Stimulated activated CD4-positive, alpha-beta T cell treated with anti-CD3 and anti-CD28 coated beads, Interleukin-1b, Interleukin-23, amount 100 ng/mL, for 48 hours (primary cell): ENCODE results near the gene C17orf107.

ENCODE experiments used
- DNase-seq: peaks from one replicate; pipeline ENCODE4 v3.0.0-alpha.2; 2020

Gene C17orf107

DNA sequence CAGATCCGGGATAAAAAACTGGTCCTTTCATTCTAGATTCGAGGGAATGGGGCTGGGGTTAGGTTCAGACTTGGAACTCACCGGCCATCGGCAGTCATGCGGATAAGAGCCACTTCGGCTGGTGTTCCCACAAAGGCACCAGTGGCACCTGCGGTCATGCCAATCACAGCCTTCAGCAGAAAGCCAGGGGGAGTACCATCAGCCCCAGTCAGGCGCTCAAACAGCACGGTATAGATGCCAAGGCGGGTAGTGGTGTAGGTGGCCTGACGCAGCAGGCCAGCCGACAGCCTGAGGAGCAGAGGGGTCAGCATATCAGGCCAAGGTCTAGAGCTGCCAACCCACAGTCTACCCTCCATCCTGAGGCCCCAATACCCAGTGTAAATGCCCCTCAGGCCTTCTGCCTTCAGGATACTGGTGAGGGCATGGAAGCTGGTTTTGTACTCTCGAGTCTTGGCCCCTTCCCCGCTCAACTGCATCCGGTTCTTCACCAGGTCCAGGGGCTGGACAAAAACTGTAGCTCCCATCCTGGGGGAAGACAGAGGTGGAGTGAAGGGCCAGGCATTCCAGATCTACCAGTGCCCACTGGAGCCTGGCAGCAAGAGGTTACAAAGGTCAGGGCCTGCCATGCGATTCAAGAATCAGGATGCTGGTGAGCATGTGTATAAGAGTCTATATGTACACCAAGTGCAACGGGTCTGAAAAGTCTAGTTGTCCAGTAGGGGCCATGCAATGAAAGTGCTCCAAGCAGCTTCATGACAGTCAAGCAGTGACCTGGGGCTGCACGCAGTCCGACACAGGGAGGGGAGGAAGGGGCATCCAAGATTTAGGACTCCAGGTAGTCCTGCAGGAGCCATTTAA lies 39.6 kb downstream of the C17orf107 start:
- DNase-seq, result no peak

DNA sequence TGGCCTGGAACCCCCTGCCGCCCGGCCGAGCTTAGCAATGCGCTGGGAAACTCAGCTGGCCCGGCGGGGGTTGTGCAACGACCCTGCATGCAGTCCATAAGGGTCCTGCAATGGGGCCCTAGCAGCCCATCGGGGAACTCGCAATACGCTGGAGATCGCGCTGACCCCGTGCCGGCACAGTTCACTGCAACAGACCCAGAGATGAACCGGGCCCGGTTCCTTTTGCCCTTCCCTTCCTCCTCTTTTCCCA lies 40.1 kb downstream of the C17orf107 start:
- DNase-seq, result peak; percentile 29

DNA sequence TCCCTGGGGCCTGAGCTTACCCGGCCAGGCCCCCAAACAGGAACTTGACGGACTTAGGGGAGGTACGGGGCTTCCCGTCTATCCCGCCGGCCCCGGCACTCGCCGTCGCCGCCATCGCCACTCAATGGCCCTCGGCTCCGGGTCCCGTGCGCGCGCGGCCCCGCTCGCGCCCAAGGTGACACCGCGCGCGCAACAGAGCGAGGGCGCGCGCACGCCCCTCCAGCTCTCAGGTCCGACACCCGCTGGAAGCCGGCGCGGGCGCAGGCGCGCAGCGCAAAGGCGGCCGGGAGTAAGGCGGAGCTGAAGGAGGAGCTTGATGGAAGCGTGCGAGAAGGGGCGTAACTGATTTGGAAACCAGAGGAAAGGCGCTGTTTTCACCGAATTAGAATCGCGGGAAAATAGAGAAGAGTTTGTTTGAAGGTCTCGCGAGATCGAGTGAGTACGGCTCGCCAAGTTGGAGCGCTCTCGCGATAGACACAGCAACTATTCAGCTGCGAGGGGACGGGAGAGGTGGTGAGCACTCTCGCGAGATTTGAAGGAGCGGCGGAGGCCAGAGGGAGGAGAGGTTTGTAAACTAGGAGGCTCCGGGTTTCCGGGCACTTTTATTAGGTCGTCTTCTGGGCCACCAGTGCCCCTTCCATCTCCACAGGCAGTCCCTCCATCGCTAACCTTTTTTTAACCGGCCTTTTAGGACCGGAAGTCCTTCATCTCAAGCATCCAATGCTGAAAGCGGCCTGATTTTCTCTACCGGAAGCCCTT lies 40.6 kb downstream of the C17orf107 start, which contains the start of the genes RNF167 and SLC25A11:
Gene RNF167, plus strand, starts transcription at position 473 of the 759 bp plus-strand sequence. CDS start 642 bp downstream, outside the sequence.
Gene SLC25A11, minus strand, starts transcription at position 251 of the 759 bp plus-strand sequence. Its CDS starts 136 bp downstream, at position 115.
- peak; percentile 98 for DNase-seq

GRCh38 chr17:4940555-4941318 lies 41.4 kb downstream of the C17orf107 start:
- DNase-seq, result peak; percentile 41

DNA sequence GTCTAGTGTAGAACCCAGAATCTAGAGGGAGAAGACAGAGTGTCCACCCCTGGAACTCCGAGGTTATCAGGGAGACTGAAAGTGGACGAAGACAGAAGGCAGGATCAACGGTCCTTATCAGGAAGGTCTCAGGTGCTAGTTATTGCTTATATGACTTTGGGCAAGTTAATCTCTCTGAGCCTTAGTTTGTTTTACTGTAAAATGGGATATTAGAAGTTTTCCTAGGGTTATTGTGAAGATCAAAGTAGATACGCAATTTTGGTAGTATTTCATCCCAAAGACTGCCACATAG lies 41.9 kb downstream of the C17orf107 start:
- no peak for DNase-seq

- DNase-seq, result no peak
Measured at GRCh38 chr17:4942760-4943508, 43.6 kb downstream of the C17orf107 start.

DNA sequence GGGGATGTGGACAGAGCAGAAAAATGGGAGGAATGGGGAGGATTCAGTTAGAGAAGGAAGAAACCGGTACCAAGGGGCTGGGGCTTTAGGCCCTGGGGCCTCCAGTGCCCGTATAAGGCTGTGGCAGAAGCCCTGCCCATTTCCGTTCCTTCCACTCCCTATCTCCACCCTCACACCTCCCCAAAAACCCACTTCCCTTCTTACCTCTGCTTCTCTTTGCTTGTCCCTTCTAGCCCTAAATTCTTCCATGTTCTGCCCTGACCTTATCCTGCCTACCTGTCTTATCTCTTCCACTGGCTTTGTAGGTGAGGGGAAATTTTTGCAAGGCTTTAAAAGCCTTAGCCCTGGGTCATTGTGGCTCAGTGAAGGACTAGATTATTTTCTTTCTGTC lies 44.8 kb downstream of the C17orf107 start:
- peak; percentile 57 for DNase-seq

DNA sequence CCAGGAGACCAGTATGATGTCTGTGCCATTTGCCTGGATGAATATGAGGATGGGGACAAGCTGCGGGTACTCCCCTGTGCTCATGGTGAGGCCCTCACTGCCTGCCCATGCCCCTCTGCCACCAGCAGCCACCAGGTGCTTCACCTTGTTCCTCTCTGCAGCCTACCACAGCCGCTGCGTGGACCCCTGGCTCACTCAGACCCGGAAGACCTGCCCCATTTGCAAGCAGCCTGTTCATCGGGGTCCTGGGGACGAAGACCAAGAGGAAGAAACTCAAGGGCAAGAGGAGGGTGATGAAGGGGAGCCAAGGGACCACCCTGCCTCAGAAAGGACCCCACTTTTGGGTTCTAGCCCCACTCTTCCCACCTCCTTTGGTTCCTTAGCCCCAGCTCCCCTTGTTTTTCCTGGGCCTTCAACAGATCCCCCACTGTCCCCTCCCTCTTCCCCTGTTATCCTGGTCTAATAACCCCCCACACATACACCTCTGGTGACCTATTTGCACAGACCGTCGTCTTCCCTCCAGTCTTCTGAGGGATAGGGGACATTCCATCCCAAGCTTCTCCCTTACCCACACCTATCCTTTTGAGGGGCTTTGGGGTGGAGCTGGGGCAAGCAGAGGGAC lies 45.3 kb downstream of the C17orf107 start:
- DNase-seq, result peak; percentile 45

GRCh38 chr17:4945176-4945943 lies 46.0 kb downstream of the C17orf107 start:
- DNase-seq, result peak; percentile 88

DNA sequence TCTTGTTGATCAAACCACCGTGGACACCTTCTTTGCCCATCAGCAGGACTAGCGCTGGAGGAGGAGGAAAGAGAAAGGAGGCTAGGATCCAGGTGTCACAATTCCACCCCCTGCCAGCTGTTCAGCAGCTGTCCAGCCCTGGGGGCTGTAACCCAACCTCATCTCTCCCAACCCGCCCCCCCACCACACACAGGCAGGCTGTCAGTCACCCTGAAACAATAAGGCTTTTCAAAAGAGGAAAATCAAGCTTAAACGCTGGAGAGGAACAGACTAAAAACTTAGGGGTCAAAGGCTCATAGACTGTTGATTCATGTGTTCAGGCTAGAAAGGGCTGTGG lies 46.6 kb downstream of the C17orf107 start:
- DNase-seq, result no peak

DNA sequence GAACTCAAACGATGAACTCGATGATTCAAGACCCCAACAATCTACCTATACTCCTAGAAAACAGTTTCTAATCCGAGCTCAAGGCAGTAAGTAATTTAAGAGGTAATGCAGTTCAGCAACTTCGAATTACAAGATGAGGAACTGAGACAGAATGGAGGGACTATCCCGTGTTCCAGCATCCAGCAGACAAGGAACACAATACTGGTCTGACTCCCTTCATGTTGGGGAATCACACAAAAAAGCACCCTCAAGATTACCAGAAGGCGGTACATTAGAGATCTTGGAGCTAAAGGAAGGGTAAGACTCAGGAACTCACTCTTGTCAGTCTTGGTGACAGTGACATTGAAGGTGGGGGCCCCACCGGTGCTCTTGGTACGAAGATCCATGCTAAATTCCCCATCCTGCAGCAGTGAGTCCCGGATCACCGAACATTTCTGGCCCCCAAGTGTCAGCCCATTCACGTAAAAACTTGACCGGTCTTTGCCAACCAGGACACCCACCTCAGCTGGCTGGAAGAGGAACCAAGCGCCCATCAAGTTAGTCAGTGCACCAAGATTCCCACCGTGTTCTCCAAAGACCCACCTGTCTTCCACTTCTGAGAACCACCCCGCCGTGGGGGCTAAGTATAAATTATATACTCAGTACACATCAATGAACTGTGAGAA lies 47.1 kb downstream of the C17orf107 start:
- DNase-seq, result no peak

DNA sequence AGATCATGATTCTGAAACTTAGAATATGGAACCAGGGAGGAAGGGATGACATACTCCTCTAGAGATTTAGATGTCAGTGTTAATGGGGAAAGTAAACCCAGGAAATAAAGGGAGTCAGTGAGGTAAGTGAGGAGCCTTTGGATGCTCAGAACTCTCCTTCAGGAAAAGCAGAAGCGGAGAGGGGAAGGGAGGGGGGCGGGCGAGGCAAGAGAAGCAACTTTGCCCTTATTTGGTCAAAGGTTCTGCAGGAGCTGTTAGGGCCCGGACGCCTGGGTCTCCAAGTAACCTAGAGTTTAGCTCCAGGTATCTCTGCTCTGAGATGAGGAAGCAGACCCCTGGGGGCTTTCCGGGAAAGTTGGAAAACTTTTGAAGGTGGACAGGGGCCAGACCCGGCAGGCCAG lies 47.7 kb downstream of the C17orf107 start:
- no peak for DNase-seq

GRCh38 chr17:4947411-4948165 lies 48.3 kb downstream of the C17orf107 start:
- peak; percentile 73 for DNase-seq

GRCh38 chr17:4948166-4948930 lies 49.0 kb downstream of the C17orf107 start, which contains the start of gene PFN1:
Gene PFN1, minus strand, starts transcription at chr17:4948530. Its CDS starts 136 bp downstream, at chr17:4948394.
- DNase-seq, result peak; percentile 92

DNA sequence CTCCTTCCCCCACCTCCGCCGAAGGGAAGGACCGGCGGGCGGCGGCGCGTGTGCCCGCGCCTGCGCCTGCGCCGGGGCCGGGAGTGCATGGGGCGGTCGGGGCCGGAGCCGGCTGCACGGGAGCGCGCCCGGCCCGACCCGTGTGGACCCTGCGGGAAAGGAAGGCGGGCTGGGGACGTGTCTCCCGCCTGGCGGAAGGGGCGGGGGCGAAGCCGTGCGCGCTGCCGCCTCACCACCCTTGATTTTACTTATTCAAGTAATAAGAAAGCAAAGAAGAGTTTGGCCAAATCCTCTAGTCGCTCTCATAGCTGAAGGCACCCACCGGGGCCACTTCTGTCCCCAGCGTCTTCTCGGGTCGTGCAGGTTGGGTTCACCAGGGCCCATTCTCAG lies 49.6 kb downstream of the C17orf107 start:
- DNase-seq, result peak; percentile 81

GRCh38 chr17:4949321-4950074 lies 50.2 kb downstream of the C17orf107 start:
- DNase-seq, result peak; percentile 79

GRCh38 chr17:4950075-4950745 lies 50.9 kb downstream of the C17orf107 start:
- peak; percentile 42 for DNase-seq

- no peak for DNase-seq
Measured at GRCh38 chr17:4950746-4951204, 51.4 kb downstream of the C17orf107 start, which contains the start of gene ENO3. Gene ENO3, plus strand, starts transcription at chr17:4951119. Its CDS starts 711 bp downstream, at chr17:4951830.
